Measurements from ENCODE around the gene GPSM1. TPM values are rescaled to one million over a fixed set of nuclear protein-coding genes. Genes with fewer than 3 reads are reported as not detected.

The GPSM1 gene
- total RNA-seq, 1 experiment from 2014 or later, result 92.9 TPM

DNA sequence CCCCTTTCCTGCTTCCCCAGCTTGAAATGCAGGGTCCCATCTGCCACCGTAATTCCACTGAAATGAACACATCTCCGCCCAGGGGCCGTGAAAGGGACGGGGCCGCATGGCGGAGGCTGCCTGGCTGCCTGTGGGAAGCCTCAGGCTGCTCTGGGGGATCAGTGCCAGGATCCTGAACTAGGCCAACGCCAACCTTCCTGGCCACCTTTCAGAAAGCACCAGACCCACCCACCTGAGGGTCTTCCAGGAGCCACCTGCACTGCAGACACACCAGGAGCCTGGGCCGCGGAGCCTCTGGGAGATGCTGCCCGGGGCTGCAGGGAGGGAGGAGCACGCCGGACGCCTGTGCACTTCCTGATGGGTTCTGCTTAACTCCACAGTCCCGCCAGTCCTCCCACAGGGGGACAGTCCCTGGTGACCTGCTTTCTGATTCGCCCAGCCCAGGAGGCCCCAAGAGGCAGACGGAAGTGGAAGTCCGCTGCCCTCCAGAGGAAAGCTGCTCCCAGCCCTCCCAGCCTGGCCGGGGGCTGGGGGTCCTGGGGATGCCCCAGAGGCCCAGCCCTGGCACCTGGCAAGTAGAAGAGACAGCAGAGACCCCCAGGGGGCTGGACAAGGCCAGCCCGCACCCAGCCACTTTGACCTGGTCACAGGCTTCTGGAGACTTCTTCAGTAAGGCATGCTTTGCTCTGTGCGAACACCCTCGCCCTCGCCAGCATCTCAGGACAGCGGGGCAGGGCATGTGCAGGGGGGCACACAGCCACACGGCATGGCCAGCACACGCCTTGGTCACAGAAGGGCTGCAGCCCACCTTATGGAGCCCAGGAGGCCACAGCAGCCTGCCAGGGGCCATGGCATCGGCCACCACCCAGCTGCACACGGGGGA, 46.2 kb downstream of the GPSM1 start, which contains the start of gene CARD9:
Gene CARD9, minus strand, starts transcription at position 370 of the 883 bp plus-strand sequence. CDS start 1,591 bp downstream, outside the sequence.
- no peak for DNase-seq (ENCODE audit: low spot score)

DNA sequence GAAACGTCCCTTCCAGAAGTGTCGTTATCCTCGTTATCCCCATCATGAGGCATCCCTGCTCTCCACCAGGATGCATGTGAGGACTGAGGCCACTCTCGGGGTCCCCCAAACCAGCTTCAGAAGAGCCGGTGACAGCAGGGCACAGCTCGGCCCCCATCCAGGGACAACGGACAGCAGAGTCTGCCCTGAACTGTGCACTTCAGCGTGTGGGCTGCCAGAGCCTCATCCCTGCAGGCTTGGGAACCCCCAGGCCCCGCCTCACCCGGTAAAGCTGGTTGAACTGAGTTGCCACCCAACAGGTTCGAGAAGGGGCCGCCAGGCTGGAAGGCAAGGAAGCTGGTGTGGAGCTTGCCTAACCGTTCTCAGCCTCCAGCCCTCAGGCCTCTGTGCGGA, 46.8 kb downstream of the GPSM1 start:
- DNase-seq (ENCODE audit: low spot score), result no peak

DNA sequence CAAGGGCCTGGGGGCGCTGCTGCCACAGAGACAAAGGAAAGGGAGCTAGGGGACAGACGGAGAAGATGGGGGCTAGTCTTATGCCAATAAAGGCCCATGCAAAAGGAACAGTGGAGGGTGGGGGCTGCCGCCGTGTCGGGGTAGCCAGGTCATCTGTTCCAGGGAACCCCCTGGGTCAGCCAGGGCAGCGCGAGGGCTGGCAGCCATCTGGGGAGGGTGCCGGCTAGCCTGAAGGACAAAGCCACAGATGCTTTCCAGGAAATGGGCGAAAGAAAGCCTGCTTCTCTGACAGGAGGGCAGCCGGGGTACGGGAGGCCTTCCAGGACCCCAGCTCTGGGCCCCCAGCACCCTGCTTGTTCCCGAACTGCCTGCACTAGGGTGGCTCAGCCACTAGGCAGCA, 47.8 kb downstream of the GPSM1 start:
- no peak for DNase-seq (ENCODE audit: low spot score)

DNA sequence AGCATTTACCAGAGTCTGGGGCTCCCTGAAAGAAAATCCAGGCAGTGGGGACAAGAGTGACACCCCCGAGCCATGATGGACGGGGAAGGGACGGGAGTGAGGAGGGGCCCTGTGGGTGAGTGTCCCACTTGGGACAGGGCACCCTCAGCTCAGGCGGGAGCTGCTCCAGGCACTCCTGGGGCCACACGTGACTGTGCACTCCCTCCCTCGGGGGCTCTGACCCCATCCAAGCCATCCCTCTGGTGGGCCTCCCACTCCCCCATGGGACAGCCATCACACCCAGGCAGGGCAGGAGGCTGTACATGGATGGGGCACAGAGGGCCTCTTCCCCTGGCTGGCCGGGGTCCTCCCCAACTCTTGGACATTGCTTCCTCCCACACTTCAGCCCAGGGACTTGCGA, 49.1 kb downstream of the GPSM1 start:
- DNase-seq (ENCODE audit: low spot score), result no peak

DNA sequence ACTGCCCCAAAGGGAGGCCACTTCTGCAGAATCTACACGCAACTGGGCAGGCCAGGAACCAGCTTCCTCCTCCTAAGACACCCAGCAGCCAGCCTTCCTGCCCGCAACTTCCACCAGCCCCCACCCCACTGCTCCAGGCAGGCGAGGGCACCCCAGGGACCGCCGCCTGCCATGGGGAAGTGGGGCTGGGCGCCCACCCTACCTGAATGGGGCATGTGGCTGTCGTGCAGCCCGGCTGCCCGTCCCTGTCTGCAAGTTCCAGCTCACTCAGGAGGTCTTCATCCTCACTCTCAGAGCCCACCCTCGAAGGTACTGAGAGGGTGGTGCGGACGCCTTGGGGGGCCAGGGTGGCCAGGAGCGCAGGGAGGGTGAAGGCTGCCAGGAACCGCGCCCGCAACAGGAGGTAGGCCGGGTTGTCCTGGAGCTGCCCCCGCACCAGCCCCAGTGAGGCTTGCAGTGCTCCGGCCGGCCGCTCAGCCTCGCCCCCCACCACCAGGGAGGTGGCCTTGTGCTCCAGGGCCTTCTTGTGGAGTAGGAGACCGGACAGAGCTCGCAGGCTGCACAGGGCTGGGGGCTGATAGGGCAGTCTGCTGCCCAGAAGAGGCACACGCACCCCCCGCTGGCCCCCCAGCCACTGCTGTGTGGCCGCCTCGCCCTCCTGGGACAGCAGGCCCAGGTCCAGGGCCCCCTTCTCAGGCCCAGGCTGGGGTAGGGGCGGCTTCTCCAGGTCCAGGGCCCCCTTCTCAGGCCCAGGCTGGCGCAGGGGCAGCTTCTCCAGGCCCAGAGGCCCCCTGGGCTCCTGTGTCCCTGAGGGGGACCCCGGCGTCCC, 50.2 kb downstream of the GPSM1 start:
- DNase-seq (ENCODE audit: low spot score), result no peak

DNA sequence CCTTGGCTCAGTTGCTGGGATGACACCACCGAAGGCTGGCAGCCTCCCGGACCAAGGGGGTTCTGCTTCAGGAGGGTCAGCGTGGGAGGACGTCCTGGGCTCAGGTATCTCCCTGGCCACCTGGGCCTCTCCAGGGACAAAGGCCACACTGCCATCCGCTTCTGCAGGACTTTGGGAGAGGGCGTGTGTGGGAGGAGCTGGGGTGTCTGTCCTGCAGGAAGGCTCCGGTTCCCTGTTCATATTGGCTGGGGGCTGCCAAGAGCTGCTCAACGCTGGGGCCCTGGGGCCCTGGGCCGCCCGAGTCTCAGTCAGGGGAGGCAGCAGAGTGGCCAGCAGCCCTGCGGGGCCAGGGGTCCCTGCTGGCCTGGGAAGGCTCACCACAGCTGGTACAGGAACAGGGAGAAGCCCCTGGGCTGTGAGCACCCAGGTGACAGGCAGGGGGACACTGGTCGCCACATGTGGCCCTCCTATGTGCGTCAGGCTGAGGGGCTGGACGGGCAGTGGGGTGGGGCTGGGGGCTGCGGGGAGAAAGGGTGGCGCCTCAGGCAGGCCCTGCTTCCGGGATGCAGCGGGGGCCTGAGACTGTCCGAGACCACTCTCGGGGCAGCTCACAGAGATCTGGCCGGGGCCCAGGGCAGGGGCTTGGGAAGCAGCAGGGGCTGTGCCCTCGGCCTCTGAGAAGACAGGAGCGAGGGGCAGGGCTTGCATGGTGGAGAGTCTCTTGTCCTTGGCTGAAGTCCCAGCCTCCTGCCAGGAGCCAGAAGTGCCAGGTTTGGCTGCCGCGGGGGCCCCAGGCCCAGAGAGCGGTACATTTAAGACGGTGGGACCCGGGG, 51.0 kb downstream of the GPSM1 start:
- DNase-seq (ENCODE audit: low spot score), result no peak

DNA sequence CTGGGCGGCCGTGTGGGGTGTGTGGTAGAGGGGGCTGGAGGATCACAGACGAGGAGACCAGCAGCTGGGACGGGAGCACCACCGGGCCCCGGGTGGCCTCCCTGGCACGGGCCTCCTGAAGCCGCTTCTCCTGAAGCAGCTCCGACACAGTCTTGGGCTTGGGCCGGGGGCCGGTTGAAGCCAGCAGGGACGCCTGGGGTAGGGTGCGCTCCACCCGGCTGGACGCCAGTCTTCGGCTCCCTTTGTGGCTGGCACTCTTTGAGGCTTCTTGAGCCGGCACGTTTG, 51.6 kb downstream of the GPSM1 start:
- no peak for DNase-seq (ENCODE audit: low spot score)

DNA sequence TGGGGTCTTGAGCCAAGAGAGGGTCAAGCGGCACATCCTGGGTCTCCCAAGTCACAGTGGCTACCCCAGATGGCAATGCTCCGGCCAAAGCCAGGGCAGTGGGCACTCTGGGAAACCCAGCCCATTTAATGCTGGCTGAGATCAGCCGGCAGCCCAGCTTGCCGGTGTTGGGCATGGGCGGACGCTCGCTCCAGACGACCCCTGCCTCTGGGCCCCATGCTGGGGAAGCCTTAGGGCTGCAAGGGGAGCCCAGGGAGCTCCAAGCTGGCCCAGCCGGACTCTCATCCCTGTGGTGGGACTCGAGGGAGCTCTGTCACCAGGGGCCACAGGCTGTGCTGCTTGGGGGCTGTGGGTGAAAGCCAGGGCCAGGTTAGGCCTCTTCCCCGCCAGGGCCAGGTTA, 52.1 kb downstream of the GPSM1 start:
- no peak for DNase-seq (ENCODE audit: low spot score)

DNA sequence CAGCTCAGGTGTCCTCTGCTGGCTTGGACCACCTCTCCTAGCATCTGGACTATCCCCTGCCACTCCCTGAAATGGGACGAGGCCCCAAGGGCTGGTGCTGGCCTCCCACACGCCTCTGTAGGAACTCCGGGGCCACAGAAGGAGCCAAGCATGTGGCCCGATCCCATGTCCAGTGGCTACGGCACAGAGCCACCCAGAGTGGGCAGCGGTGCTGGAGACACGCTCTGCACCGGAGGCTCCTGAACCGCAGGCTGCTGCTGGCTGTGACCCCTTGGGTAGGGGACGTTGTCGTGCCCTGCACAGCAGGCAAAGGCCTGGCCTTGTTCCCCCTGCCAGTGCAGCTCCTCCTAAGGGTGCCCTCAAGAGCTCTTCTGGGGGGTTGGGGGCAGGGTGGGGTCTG, 52.6 kb downstream of the GPSM1 start:
- no peak for DNase-seq (ENCODE audit: low spot score)

DNA sequence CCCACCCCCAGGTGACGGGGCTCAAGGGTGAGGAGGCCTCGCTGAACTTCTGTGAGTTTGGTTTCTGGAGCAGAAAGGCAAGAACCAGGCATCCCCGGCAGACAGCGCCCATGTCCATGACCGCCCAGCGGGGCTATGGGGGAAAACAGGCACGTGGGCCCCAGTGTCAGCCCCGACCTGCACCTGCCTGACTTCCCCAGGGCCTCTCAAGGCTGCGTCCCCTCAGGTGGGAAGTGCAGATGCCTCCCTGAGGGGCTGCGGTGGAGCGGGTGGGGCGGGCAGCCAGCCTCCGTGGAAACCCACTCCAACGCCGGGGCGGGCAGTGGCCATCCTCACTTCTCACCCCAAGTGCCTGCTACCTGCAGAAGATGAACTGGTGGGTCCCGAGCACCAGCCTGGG, 53.0 kb downstream of the GPSM1 start:
- no peak for DNase-seq (ENCODE audit: low spot score)

DNA sequence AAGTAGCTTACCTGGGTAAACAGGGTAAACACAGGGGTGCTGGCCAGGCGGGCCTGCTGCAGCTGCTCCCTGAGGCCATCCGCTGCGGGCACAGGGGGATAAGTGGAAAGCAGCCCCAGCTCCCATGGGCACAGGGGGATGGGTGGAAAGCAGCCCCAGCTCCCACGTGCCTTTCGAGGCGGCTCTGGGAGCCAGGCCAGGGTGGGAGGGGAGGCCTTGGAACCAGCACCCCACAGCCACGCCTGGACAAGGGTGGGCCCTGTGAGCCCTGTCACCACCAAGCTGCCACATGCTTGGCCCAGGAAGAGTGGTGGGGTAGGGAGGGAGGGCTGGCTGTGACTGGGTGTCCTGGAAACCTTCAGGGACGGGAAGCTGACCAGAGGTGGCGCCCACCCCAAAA, 54.0 kb downstream of the GPSM1 start:
- DNase-seq (ENCODE audit: low spot score), result no peak

DNA sequence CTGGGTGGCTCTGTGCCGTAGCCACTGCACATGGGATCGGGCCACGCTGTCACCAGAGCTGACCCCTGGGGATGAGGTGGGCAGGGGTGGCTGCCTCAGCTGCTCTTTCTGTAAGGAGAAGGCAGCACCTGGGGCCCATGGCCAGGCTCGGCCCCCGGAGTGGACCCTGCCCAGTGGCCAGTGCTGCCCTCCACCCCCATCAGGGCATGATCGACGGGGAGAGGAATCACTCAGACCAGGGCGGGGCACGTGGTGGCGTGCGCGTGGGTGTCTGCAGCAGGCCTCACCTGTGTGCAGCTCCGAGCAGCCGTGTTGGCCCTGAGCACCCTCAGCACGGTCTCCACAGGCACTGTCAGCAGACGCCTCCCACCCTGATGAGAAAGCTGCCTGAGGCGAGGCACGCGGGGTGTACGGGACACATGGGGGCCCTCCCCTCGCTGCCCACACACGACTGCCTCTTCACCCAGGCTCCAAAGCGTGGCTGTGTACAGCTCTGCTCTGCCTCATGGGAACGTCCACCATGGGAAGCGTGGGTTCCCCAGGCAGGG, 54.7 kb downstream of the GPSM1 start:
- no peak for DNase-seq (ENCODE audit: low spot score)

DNA sequence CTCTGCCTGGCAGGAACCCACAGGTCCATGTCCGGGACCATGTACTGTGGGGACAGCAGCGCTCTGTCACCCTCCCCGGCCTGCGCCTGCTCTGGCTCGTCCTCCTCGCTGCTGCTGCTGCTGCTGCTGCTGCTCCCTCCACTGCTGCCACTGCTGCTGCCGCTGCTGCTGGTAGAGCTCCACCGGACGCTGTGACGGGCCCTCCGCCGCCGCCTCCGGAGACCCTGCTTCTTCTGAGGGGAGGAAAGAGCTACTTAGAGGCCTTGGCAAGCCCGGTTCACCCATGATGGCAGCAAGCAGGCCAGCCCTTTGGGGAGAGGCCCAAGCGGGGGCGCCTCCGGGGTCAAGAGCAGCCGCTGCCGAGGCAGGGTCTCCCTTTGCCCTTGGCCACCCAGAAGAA, 56.1 kb downstream of the GPSM1 start:
- no peak for DNase-seq (ENCODE audit: low spot score)

DNA sequence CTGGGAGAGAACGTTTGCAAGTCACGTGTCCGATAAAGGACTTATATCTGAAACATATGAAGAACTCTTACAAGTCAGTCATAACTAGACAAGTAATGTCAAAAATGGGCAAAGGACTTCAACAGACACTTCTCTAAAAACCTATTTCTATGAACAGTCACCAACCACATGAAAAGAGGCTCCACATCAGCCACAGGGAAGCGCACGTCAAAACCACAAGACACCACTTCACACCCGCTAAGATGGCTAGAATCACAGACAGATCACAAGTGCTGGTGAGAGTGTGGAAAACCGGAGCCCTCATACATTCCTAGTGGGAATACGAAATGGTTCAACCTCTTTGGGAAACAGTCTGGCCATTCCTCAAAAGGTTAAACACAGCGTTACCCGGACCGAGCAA, 57.7 kb downstream of the GPSM1 start:
- DNase-seq (ENCODE audit: low spot score), result no peak

DNA sequence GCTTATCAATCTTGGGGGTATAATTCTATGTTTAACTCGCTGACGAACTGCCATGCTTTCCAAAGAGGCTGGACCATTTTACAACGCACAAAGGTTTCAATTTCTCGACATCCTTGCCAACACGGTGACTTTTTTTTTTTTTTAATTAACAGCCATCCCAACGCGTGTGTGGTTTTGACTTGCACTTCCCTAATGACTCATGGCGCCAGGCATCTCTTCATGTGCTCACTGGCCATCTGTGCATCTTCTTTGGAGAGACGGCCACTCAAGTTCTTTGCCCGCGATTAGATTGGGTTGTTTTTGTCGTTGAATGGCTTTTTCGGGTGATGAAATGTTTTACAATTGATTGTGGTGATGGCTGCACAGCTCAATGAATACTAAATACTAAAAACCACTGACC, 58.7 kb downstream of the GPSM1 start:
- DNase-seq (ENCODE audit: low spot score), result peak; percentile 91

DNA sequence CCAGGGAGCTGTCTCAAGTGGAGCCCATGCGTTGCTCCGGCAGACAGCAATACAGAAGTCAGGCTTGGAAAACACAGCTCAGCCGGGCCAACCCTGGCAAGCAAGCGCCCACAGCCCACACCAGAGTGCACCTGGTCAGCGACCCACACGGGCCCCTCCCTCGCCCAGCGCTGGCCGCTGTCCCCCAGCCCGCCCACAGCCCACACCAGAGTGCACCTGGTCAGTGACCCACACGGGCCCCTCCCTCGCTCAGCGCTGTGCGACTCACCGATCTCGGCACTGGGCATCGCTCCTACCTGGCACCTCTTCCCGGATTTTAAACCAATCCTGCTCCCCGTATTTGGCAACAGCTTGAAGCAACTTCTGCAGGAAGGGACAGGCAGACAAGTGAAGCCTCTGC, 59.9 kb downstream of the GPSM1 start:
- no peak for DNase-seq (ENCODE audit: low spot score)

DNA sequence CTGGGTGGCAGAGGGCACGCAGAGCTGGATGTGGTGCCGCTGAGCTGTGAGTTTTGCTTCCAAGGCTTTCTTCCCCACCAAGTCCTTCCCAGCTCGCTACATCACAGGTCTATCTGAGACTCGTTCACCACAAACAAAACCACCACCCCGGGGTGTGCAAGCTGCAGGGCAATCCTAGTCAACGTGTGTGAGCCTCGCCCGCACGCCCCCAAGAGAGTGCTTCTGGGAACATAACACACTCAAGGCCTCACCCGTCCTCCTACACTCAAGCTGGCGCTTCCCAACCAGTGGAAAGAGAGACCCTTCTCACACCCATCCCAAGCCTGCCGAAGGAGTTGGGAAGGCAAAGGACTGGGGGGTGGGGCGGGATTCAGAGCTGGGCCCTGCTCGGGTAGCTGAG, 62.1 kb downstream of the GPSM1 start:
- no peak for DNase-seq (ENCODE audit: low spot score)

DNA sequence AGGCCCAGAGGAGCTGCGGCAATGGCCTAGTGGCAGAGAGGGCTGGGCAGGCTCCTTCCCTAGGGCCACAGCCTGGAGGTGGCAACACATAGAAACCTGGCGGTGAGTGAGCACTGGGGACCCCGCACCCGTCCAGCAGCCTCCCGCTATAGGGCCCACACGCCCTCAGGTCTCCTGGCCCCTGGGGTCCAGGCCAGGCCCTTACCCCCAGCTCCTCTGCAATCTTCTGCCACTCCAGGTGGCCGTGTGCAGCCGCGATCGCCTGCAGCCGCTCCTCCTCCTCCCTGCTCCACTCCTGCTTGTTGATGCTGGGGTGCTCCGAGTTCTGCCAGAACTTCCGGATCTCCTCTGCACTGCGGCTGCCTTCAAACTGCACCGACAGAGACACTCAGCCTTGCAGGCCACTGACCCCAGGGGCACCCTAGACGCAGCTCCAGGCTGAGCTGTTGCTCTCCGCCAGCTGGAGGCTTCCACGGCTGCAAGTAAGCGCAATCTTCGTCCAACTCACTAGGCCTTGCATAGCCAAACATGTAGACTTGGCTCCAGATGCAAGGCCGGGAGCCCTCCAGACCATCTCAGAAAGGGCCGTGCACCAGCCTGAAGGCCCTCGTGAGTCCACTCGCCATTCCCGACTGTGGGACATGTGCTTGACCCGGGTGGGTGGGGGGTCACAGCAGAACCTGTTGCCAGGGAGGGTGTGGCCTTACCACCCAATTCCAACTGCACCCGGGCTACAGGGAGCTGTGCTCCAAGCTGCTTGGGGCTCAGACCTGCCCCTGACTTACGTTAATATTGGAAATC, 64.6 kb downstream of the GPSM1 start:
- no peak for DNase-seq (ENCODE audit: low spot score)

DNA sequence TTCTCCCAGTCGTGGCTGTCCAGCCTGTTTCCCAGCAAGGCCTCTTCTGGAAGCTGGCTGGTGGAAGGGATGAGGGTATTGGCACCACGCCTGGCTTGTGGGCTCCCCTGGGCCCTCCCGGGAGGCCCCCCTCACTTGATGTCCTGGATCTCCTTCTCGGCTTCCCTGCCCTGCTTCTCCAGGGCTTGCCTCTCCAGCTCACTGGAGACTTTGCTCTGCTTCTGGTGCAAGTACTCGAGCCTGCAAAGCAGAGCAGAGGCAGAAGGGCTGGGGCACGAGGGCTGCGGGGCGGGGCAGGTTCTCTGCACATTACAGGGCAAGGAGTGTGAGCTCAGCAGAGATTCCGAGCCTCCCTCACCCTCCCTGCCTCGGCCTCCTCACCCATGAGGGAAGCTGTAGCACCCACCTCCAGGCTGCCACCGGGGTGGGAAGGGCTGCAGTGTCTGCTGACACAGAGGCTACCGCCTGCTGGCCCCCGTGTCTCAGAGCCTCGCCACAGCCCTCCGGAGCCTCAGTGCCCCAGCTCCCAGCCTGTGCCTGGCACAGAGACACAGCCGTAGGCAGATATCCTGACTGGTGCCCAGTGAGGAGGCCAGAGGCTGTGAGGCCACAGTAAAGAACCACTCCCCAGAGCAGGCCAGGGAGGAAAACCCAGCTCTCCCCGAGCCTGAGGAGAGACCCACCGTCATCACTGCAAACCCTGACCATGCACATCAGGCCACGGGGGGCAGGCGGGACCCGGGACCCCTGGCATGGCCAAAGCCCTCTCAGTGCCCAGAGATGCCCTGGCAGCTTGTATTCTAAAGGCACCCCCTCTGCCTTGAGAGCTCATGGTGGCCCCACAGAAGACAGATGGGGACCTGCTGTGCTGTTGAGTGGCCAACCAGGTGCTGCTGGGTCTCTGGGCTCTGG, 65.5 kb downstream of the GPSM1 start:
- DNase-seq (ENCODE audit: low spot score), result no peak

DNA sequence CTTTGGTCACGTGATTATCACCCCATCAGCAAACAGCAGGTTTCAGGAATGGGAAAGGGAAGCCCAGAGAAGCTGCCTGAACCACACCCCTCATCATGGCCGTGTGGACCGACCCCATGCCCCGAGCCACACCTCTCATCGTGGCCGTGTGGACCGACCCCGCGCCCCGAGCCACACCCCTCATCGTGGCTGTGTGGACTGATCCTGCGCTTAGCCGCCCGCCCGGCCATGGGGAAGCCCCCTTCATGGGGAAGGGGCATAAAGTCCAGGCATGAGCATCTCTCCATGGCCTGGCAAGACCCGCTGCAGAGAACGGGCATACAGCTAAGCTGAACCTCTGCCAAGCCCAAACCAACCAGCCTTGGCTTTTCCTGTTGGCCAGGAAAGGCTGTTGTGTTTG, 66.2 kb downstream of the GPSM1 start:
- no peak for DNase-seq (ENCODE audit: low spot score)
